ENCODE results near the gene NRG2. TPM values are rescaled to one million over a fixed set of nuclear protein-coding genes. Genes with fewer than 3 reads are reported as not detected.

NRG2 gene
- total RNA-seq, 1 experiment from 2014 or later, result 0.23 TPM

DNA sequence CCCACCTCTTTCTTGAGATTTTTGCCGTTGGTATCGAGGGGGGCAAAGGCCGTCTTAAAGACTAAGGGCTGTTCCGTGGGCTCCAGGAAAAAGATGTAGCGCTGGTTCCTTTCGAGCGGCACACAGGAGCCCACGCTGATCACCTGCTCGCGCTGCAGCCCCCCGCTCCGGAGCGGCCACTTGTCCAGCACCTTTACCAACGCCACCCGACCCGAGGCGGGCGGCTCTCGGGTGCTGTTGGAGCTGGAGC, 781 bp downstream of the NRG2 start:
- intact Hi-C loops (cut with micrococcal nuclease), result loop anchor here (2.0 kb wide), 1 partner anchor 74 kb away; no protein-coding TSS in a partner anchor
- ChIA-PET CTCF (interaction anchor here (0.7 to 5.3 kb wide), 4 partner anchors 22 to 152 kb away, joined by 3 to 30 read pairs (median 7); no protein-coding TSS in a partner anchor), POLR2A (interaction anchor here (0.6 to 3.4 kb wide), 6 partner anchors 8 to 1818 kb away, joined by 3 to 12 read pairs (median 6); no protein-coding TSS in a partner anchor)
- H3K4me3 Mint-ChIP-seq (ENCODE audit: unreplicated experiment), result peak overlapping the region; percentile 69
- H3K9me3 Mint-ChIP-seq (ENCODE audit: unreplicated experiment), result no peaks in the 10 kb centered on the region
- BruUV-seq (replicated peaks), result no TSS peak
- TF ChIP-seq, protein P1, sequence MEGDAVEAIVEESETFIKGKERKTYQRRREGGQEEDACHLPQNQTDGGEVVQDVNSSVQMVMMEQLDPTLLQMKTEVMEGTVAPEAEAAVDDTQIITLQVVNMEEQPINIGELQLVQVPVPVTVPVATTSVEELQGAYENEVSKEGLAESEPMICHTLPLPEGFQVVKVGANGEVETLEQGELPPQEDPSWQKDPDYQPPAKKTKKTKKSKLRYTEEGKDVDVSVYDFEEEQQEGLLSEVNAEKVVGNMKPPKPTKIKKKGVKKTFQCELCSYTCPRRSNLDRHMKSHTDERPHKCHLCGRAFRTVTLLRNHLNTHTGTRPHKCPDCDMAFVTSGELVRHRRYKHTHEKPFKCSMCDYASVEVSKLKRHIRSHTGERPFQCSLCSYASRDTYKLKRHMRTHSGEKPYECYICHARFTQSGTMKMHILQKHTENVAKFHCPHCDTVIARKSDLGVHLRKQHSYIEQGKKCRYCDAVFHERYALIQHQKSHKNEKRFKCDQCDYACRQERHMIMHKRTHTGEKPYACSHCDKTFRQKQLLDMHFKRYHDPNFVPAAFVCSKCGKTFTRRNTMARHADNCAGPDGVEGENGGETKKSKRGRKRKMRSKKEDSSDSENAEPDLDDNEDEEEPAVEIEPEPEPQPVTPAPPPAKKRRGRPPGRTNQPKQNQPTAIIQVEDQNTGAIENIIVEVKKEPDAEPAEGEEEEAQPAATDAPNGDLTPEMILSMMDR (IDR thresholded peaks at IDR 0.05; ENCODE audit: unreplicated experiment), result no peak
- peaks cover 23% of the 10 kb centered on the region for H3K27me3 Mint-ChIP-seq (ENCODE audit: insufficient read depth, unreplicated experiment)
- peaks cover 32% of the 10 kb centered on the region for H3K4me1 Mint-ChIP-seq (ENCODE audit: insufficient read depth, unreplicated experiment)
- DNase-seq (ENCODE audit: unreplicated experiment), result peak; percentile 63
- H3K36me3 Mint-ChIP-seq (ENCODE audit: insufficient read depth, unreplicated experiment), result no peaks in the 10 kb centered on the region
- H3K27ac Mint-ChIP-seq (ENCODE audit: low read depth, unreplicated experiment), result no peak overlapping the region

DNA sequence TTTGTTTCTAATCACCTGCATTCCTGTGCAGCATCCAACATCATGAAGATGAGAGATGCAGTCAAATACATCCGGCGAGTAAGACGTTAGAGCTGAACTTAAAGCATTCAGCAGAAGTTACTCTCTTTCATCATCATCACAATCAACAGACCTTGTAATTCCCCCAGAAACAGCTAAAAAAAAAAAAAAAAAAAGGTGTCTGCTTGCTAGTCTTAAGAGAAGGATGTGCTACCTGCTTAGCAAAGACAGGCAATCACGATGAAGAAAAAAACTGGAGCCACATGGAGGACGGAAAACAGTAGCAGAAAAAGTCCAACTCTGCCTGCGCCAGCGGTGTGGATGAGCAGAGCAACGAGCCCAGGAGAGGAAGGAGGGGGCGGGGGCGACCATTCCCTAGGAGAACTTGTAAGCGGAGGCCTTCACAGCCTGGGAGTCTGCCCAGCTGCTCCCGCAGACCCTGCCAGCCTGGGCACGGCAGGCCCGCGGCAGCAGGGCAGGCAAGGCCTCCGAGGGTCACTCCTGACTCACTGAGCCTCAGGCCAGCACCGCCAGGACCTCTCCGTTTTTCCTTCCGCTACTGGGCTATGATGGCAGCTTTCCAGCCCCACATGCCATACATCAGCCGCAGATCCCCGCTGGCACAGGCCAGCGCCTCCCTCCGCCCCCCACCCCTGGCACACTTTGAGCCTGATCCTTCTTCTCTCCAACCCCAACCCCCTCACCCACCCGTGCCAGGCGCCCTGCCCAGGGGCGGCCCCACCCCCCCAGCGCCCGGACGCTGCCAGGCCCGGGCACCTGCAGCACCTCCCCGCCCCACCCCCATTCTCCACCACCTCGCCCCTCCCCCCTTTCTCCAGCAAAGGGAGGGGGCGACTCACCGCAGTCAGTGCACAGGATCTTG, 1.4 kb downstream of the NRG2 start:
- peaks cover 32% of the 10 kb centered on the region for H3K4me1 Mint-ChIP-seq (ENCODE audit: insufficient read depth, unreplicated experiment)
- H3K27ac Mint-ChIP-seq (ENCODE audit: low read depth, unreplicated experiment), result peak overlapping the region; percentile 18
- H3K27me3 Mint-ChIP-seq (ENCODE audit: insufficient read depth, unreplicated experiment), result peaks cover 23% of the 10 kb centered on the region
- H3K4me3 Mint-ChIP-seq (ENCODE audit: unreplicated experiment), result peak overlapping the region; percentile 69
- ChIA-PET CTCF (interaction anchor here (0.6 to 5.3 kb wide), 6 partner anchors 11 to 331 kb away, joined by 3 to 30 read pairs (median 4); no protein-coding TSS in a partner anchor), POLR2A (interaction anchor here (0.7 to 2.9 kb wide), 12 partner anchors 8 to 1162 kb away, joined by 3 to 16 read pairs (median 4); no protein-coding TSS in a partner anchor)
- no peaks in the 10 kb centered on the region for H3K9me3 Mint-ChIP-seq (ENCODE audit: unreplicated experiment)
- no peaks in the 10 kb centered on the region for H3K36me3 Mint-ChIP-seq (ENCODE audit: insufficient read depth, unreplicated experiment)
- peak; percentile 98 for DNase-seq (ENCODE audit: unreplicated experiment)
- TF ChIP-seq, protein P1 (IDR thresholded peaks at IDR 0.05; ENCODE audit: unreplicated experiment), result no peak
- BruUV-seq (replicated peaks), result no TSS peak
- intact Hi-C loops (cut with micrococcal nuclease), result loop anchor here (2.0 kb wide), 1 partner anchor 73 kb away; no protein-coding TSS in a partner anchor

DNA sequence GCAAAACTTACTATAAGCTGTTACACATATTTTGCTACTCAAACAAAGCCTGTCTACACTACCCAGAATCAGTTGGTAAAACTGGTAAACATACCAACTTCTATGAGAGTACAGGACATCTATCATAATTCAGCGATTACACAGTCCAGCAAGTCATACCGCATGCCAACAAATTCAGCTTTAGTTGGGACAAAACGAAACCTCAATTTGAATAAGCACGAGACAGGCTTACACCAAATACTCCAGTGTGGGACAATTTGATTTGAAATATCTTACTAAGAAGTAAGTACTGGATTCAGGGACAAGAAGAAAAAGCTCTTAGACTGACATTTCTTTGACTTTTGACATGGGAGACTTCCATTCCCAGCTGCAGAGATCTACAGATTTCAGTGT, 2.0 kb downstream of the NRG2 start:
- H3K27ac Mint-ChIP-seq (ENCODE audit: low read depth, unreplicated experiment), result peak overlapping the region; percentile 18
- H3K4me1 Mint-ChIP-seq (ENCODE audit: insufficient read depth, unreplicated experiment), result peaks cover 32% of the 10 kb centered on the region
- peaks cover 23% of the 10 kb centered on the region for H3K27me3 Mint-ChIP-seq (ENCODE audit: insufficient read depth, unreplicated experiment)
- ChIA-PET CTCF (interaction anchor here (0.6 to 5.3 kb wide), 7 partner anchors 12 to 430 kb away, joined by 3 to 30 read pairs (median 3); no protein-coding TSS in a partner anchor), POLR2A (interaction anchor here (0.6 to 2.9 kb wide), 17 partner anchors 9 to 1162 kb away, joined by 3 to 16 read pairs (median 4); no protein-coding TSS in a partner anchor)
- H3K9me3 Mint-ChIP-seq (ENCODE audit: unreplicated experiment), result no peaks in the 10 kb centered on the region
- H3K4me3 Mint-ChIP-seq (ENCODE audit: unreplicated experiment), result peak overlapping the region; percentile 69
- H3K36me3 Mint-ChIP-seq (ENCODE audit: insufficient read depth, unreplicated experiment), result no peaks in the 10 kb centered on the region
- BruUV-seq (replicated peaks), result no TSS peak
- peak; percentile 35 for DNase-seq (ENCODE audit: unreplicated experiment)
- TF ChIP-seq, protein P1 (IDR thresholded peaks at IDR 0.05; ENCODE audit: unreplicated experiment), result no peak
- intact Hi-C loops (cut with micrococcal nuclease), result no loop called here

DNA sequence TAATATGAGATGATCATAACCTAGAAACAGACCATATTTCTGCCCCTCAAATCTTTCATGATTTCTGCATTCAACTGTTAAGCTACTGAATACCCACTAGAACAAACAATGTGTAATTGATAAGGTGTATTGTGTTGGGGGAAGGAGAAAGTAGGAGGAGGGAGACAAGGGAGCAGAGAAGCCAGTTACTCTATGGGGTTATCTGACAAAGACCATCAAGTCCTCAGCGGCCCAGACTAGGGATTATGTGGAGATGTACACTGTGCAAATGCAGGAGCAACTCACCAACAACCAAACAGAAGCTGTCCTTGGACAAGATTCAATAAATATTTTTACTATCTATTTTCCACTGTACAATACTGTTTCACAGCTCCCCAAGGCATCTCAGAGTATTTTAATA, 2.7 kb downstream of the NRG2 start:
- DNase-seq (ENCODE audit: unreplicated experiment), result no peak
- H3K9me3 Mint-ChIP-seq (ENCODE audit: unreplicated experiment), result no peaks in the 10 kb centered on the region
- CTCF ChIA-PET, result interaction anchor here (0.6 to 5.3 kb wide), 6 partner anchors 13 to 430 kb away, joined by 3 to 30 read pairs (median 3); no protein-coding TSS in a partner anchor
- no TSS peak for BruUV-seq (replicated peaks)
- no peaks in the 10 kb centered on the region for H3K36me3 Mint-ChIP-seq (ENCODE audit: insufficient read depth, unreplicated experiment)
- POLR2A ChIA-PET, result interaction anchor here (0.6 to 2.9 kb wide), 8 partner anchors 14 to 85 kb away, joined by 3 to 16 read pairs (median 4); no protein-coding TSS in a partner anchor
- peak overlapping the region; percentile 29 for H3K27ac Mint-ChIP-seq (ENCODE audit: low read depth, unreplicated experiment)
- no peak overlapping the region for H3K4me3 Mint-ChIP-seq (ENCODE audit: unreplicated experiment)
- peaks cover 32% of the 10 kb centered on the region for H3K4me1 Mint-ChIP-seq (ENCODE audit: insufficient read depth, unreplicated experiment)
- peaks cover 18% of the 10 kb centered on the region for H3K27me3 Mint-ChIP-seq (ENCODE audit: insufficient read depth, unreplicated experiment)
- intact Hi-C loops (cut with micrococcal nuclease), result no loop called here
- TF ChIP-seq, protein P1 (IDR thresholded peaks at IDR 0.05; ENCODE audit: unreplicated experiment), result no peak

Measured in MCF 10A (cell line).